ENCODE measurements around the gene SCGB1C2. TPM values are rescaled to one million over a fixed set of nuclear protein-coding genes. Genes with fewer than 3 reads are reported as not detected.

Gene SCGB1C2
- total RNA-seq, 1 donor from 2014 or later = not detected

DNA sequence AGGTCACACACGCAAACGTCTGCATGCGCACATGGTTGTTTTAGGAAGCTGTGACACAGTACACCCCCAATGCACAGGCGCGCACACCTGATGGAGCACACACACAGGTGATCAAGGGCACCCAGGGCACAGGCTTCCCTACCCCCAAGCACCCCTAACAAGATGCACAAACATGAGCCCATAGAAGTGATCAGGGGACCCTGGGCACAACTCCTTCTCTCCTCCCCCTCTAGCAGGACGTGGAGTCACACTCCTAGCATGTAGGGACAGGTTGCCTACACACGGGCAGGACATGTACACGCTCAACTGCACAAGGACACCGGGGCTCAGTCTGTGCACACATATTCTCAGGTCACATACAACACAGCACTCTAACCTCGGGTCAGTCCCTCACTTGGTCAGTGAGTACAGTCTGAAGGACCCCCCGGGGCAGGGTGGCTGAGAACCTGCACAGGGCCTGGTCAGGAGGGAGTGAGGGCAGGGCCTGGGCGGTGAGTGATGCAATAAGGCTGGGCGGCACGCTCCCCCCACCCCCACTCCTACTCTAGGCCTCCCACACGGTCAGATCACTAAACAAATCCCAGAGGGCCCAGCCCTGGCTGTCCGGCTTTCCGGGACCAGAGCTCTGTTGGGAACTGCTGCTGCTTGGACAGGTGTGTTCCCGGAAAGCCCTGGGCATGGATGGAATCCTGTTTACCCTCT, 44.8 kb downstream of the SCGB1C2 start:
- intact Hi-C loops (cut with DNase I) = loop anchor here (5.0 kb wide), 2 partner anchors 50 to 125 kb away; no protein-coding TSS in a partner anchor
- ATAC-seq (no peak), DNase-seq (ENCODE audit: missing footprints) (no peak)

DNA sequence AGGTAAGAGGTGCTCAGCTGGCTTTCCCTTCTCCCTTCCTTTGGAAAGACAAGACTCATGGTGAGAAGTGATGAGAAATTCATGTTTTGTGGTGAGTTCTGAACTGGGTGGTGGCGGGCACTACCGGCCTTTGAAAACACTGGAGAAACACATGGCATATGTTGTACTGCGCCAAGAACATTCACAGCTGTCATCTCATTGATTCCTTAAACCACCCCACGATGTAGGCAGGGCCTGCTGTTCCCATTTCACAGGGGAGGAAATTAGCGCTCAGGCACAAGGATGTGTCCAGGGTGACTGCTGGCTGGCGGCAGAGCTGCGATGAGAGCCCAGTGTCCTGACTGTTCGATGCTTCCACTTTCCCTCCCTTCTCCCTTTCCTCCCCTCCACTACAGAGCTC, 45.7 kb downstream of the SCGB1C2 start:
- ATAC-seq (no peak), DNase-seq (ENCODE audit: missing footprints) (no peak)
- intact Hi-C loops (cut with DNase I) = loop anchor here (5.0 kb wide), 2 partner anchors 49 to 124 kb away; no protein-coding TSS in a partner anchor

DNA sequence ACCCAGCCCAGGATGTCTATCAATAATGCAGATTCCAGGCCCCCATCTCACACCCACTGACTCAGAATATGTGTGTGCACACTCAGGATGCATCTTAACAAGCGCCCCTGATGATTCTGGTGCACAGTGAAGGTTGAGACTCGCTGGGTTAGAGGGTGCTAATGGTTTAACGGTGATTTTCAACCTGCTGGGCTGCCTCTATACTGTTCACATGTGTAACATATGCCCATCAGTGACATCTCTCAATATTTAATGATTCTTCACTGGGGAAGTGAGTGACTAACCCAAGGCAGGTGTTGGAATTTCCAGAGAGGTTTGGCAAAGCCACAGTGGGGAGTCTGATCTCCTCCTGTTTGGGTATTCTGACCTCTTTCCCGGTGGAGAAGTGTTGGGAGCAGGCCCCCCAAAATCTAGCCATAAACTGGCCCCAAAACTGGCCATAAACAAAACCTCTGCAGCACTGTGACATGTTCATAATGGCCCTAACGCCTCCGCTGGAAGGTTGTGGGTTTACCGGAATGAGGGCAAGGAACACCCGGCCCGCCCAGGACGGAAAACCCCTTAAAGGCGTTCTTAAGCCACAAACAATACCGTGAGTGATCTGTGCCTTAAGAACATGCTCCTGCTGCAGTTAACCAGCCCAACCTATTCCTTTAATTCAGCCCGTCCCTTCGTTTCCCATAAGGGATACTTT, 48.2 kb downstream of the SCGB1C2 start:
- DNase-seq (ENCODE audit: missing footprints) (peak; percentile 51), ATAC-seq (no peak)
- intact Hi-C loops (cut with DNase I) = no loop called here

DNA sequence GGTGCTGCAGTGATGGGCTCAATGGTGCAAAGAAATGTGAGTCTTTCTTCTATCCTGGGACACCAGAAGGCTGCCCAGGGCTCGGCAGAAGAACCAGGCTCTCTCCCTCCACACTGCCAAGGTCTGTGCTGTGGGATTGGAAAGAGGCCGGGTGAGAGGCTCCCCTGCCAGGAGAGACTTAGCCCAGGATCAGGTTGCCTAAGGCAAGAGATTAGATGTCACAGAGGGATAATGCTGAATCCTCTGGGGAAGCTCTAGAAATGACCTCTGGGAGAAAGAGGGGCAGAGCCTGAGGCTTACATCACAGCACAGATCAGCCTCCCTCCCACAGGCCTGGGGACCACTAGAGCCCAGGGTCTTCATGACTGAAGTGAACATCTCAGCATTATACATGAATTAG, 49.8 kb downstream of the SCGB1C2 start:
- ATAC-seq (no peak), DNase-seq (ENCODE audit: missing footprints) (peak; percentile 5)
- intact Hi-C loops (cut with DNase I) = no loop called here

Other genes with a start within 250 kb of the SCGB1C2 start
- 4.5 TPM for gene DOC2B, start 44.1 kb downstream of the SCGB1C2 start, total RNA-seq
- 3.6 TPM for gene RPH3AL, start 215.2 kb downstream of the SCGB1C2 start, total RNA-seq